H4 (cell line): ENCODE results near the gene SUMF2. TPM values are rescaled to one million over a fixed set of nuclear protein-coding genes. Genes with fewer than 3 reads are reported as not detected.
"Not testable (repeated sequence)": the region's sequence is repeated elsewhere in the genome, so short reads cannot be mapped to it uniquely, and the experiment has no call there.

Experiments used
- DNase-seq: peaks from one replicate; pipeline ENCODE4 v3.0.0-alpha.2; 2015; ENCODE audit warnings: low spot score
- total RNA-seq: library from RNA; depleted of rRNA; stranded (reverse); fragments of >200 nt; shearing (Covaris generic); gene quantifications from 2 replicates; pipeline ENCODE4 v1.2.3, GENCODE V29; 2014; rRNA removed

The SUMF2 gene
- 206 and 255 TPM in 2 replicates for total RNA-seq

- DNase-seq = peak; percentile 96
Observed at GRCh38 chr7:56063882-56064625, at the start of gene SUMF2. SUMF2 (plus strand) TSS chr7:56064286; CDS start chr7:56064312, 26 bp downstream.

GRCh38 chr7:56017015-56017414 is 47.1 kb upstream of the SUMF2 start:
- DNase-seq = not testable (repeated sequence)

GRCh38 chr7:56019501-56019900 is 44.6 kb upstream of the SUMF2 start:
- DNase-seq = no peak

- DNase-seq = no peak
Observed at GRCh38 chr7:56023500-56023899, 40.6 kb upstream of the SUMF2 start.

GRCh38 chr7:56026538-56026937 is 37.5 kb upstream of the SUMF2 start:
- DNase-seq = no peak

- no peak for DNase-seq
Observed at GRCh38 chr7:56028942-56029630, 35.0 kb upstream of the SUMF2 start.

- DNase-seq = no peak
Observed at GRCh38 chr7:56030340-56030739, 33.7 kb upstream of the SUMF2 start.

GRCh38 chr7:56031556-56031955 is 32.5 kb upstream of the SUMF2 start:
- not testable (repeated sequence) for DNase-seq

GRCh38 chr7:56032578-56032977 is 31.5 kb upstream of the SUMF2 start:
- not testable (repeated sequence) for DNase-seq

GRCh38 chr7:56033671-56034432 is 30.2 kb upstream of the SUMF2 start:
- peak; percentile 64 for DNase-seq

GRCh38 chr7:56040730-56041129 is 23.4 kb upstream of the SUMF2 start:
- no peak for DNase-seq

- DNase-seq = not testable (repeated sequence)
Observed at GRCh38 chr7:56045758-56046157, 18.3 kb upstream of the SUMF2 start.

GRCh38 chr7:56046721-56047445 is 17.2 kb upstream of the SUMF2 start:
- DNase-seq = peak; percentile 58

- not testable (repeated sequence) for DNase-seq
Observed at GRCh38 chr7:56047446-56048116, 16.5 kb upstream of the SUMF2 start.

GRCh38 chr7:56048245-56048644 is 15.8 kb upstream of the SUMF2 start:
- no peak for DNase-seq

GRCh38 chr7:56048763-56049162 is 15.3 kb upstream of the SUMF2 start:
- DNase-seq = peak; percentile 45

- no peak for DNase-seq
Observed at GRCh38 chr7:56051053-56051338, 13.1 kb upstream of the SUMF2 start.

- peak; percentile 100 for DNase-seq
Observed at GRCh38 chr7:56051339-56052191, 12.5 kb upstream of the SUMF2 start, which contains the start of the genes CCT6A and PSPH. CCT6A (plus strand) TSS chr7:56051765; CDS start chr7:56051849, 84 bp downstream. PSPH (minus strand) TSS chr7:56051444; CDS start chr7:56021212, 30,232 bp downstream.

- DNase-seq = no peak
Observed at GRCh38 chr7:56053379-56053778, 10.7 kb upstream of the SUMF2 start.

GRCh38 chr7:56053993-56054392 is 10.1 kb upstream of the SUMF2 start:
- no peak for DNase-seq
